Mammary epithelial cell (primary cell): ENCODE data around the gene ZNF570.

Experiments used
- EZH2 ChIP-seq: IDR thresholded peaks from 2 replicates; pipeline ENCODE4 v1.6.1; 2012; ENCODE audit warnings: low read length, inconsistent platforms, borderline replicate concordance
- TF ChIP-seq, protein P1 (sequence below), 2 donors: IDR thresholded peaks in 1 of 2; conservative IDR thresholded peaks in 1 of 2; 2 replicates each; pipeline ENCODE4 v1.5.1; 2011 to 2012; ENCODE audit warnings: inconsistent platforms in 2 of 2, low read length in 2 of 2, mild to moderate bottlenecking in 2 of 2, control low read depth in 1 of 2, low read depth in 1 of 2; ENCODE audit not compliant: insufficient read depth in 1 of 2; ENCODE audit errors: extremely low read depth in 1 of 2

DNA sequence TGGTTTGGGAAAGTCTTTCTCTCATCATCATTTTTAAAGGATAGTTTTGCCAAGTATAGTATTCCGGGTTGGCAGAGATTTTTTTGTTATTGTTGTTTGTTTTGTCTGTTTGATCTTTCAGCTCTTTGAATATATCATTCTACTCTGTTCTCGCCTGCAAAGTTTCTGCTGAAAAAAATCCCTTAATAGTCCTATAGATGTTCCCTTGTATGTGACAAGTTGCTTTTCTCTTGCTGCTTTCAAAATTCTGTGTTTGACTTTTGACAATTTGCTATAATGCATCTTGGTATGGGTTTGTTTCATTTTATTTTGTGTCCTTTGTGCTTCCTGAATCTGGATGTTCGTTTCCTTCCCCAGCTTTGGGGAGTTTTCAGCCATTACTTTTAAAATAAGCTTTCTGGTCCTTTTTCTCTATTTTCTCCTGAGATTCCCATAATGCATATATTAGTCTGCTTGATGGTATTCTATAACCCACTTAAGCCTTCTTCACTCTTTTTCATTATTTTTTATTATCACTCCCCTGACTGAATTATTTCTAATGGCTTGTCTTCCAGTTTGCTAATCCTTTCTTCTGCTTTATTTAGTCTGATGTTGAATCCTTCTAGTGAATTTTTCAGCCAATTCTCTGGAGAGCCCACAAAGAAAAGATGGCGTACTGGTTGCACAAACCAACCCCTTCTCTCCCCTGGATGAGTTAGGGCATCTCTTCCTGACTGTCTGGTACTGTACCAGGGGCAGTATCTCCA is 16.5 kb upstream of the ZNF570 start:
- TF ChIP-seq, protein P1, sequence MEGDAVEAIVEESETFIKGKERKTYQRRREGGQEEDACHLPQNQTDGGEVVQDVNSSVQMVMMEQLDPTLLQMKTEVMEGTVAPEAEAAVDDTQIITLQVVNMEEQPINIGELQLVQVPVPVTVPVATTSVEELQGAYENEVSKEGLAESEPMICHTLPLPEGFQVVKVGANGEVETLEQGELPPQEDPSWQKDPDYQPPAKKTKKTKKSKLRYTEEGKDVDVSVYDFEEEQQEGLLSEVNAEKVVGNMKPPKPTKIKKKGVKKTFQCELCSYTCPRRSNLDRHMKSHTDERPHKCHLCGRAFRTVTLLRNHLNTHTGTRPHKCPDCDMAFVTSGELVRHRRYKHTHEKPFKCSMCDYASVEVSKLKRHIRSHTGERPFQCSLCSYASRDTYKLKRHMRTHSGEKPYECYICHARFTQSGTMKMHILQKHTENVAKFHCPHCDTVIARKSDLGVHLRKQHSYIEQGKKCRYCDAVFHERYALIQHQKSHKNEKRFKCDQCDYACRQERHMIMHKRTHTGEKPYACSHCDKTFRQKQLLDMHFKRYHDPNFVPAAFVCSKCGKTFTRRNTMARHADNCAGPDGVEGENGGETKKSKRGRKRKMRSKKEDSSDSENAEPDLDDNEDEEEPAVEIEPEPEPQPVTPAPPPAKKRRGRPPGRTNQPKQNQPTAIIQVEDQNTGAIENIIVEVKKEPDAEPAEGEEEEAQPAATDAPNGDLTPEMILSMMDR (conservative IDR thresholded peaks at IDR 0.05 in 1 of 2, IDR thresholded peaks at IDR 0.05 in 1 of 2; ENCODE audit: extremely low read depth in 1 of 2, insufficient read depth in 1 of 2, low read depth in 1 of 2, low read length in 2 of 2), result no peak
- TF ChIP-seq EZH2, result no peak
